HepG2 (cell line): ENCODE data around the gene RPL19. TPM values are rescaled to one million over a fixed set of nuclear protein-coding genes. Genes with fewer than 3 reads are reported as not detected.
A peak's percentile ranks its signal among the peaks of the same experiment; 100 is the strongest.

Experiments
- ATF1 ChIP-seq: IDR thresholded peaks from 2 replicates; pipeline ENCODE4 v1.6.1; 2016; ENCODE audit warnings: mild to moderate bottlenecking, control low read depth
- CBFB ChIP-seq: sonication (generic); formaldehyde crosslinking; IDR thresholded peaks from 2 replicates; pipeline ENCODE4 v1.4.0; 2020; ENCODE audit warnings: missing genetic modification reagents
- ISL2 ChIP-seq: sonication (generic); formaldehyde crosslinking; IDR thresholded peaks from 2 replicates; pipeline ENCODE4 v1.5.0; 2020; ENCODE audit warnings: missing genetic modification reagents
- KDM6A ChIP-seq: IDR thresholded peaks from 2 replicates; pipeline ENCODE4 v1.6.1; 2016; ENCODE audit warnings: low read depth
- PHF8 ChIP-seq: sonication (generic); formaldehyde crosslinking; IDR thresholded peaks from 2 replicates; pipeline ENCODE4 v1.5.0; 2020; ENCODE audit warnings: missing genetic modification reagents
- POGZ ChIP-seq: sonication (generic); formaldehyde crosslinking; IDR thresholded peaks from 2 replicates; pipeline ENCODE4 v1.4.0; 2020; ENCODE audit warnings: mild to moderate bottlenecking, missing genetic modification reagents
- SMARCC2 ChIP-seq: fragments of 450-650 bp; IDR thresholded peaks from 2 replicates; pipeline ENCODE4 v1.6.1; 2017; ENCODE audit warnings: antibody characterized with exemption, mild to moderate bottlenecking
- ZNF101 ChIP-seq: sonication (generic); formaldehyde crosslinking; IDR thresholded peaks from 2 replicates; pipeline ENCODE4 v1.4.0; 2020; ENCODE audit warnings: mild to moderate bottlenecking, low read depth, missing genetic modification reagents, borderline replicate concordance
- ZNF234 ChIP-seq: sonication (generic); formaldehyde crosslinking; conservative IDR thresholded peaks from 2 replicates; pipeline ENCODE4 v1.5.1; 2020; ENCODE audit warnings: mild to moderate bottlenecking, missing genetic modification reagents
- ZNF24 ChIP-seq: fragments of 450-650 bp; IDR thresholded peaks from 2 replicates; pipeline ENCODE4 v1.6.1; 2017; ENCODE audit warnings: antibody characterized with exemption, mild to moderate bottlenecking
- ZNF496 ChIP-seq: sonication (generic); formaldehyde crosslinking; IDR thresholded peaks from 2 replicates; pipeline ENCODE4 v1.8.1; 2023; ENCODE audit warnings: mild to moderate bottlenecking, moderate library complexity, missing genetic modification reagents; ENCODE audit not compliant: insufficient replicate concordance
- ZNF543 ChIP-seq: sonication (generic); formaldehyde crosslinking; IDR thresholded peaks from 2 replicates; pipeline ENCODE4 v1.4.0; 2020; ENCODE audit warnings: mild to moderate bottlenecking, missing genetic modification reagents
- ZNF547 ChIP-seq: sonication (generic); formaldehyde crosslinking; IDR thresholded peaks from 2 replicates; pipeline ENCODE4 v1.5.1; 2020; ENCODE audit warnings: mild to moderate bottlenecking, missing genetic modification reagents
- polyA plus RNA-seq, 8 experiments: library from polyadenylated mRNA; depleted of rRNA in 3 of 8; stranded (reverse) in 7 of 8; unstranded in 1 of 8; fragments of >200 nt; fragmentation: Illumina TruSeq in 4 of 8; extraction: Trizol in 4 of 8; gene quantifications; 2 replicates each; pipeline versions ENCODE4 v1.2.1 to v1.2.3, GENCODE V29; 2011 to 2016; ENCODE audit warnings: low read depth in 4 of 8, missing spikeins in 1 of 8, mixed read lengths in 1 of 8; ENCODE audit not compliant: insufficient read depth in 1 of 8
- total RNA-seq, 5 experiments: library from RNA; depleted of rRNA; stranded (reverse); fragments of >200 nt; fragmentation: Illumina TruSeq; extraction: Trizol; gene quantifications; 2 replicates each; pipeline ENCODE4 v1.2.3, GENCODE V29; 2016; ENCODE audit warnings: low read depth in 1 of 5
- TF ChIP-seq, protein P1 (sequence below): fragments of 450-650 bp; IDR thresholded peaks from 2 replicates; pipeline ENCODE4 v1.6.1; 2017; ENCODE audit warnings: mild to moderate bottlenecking
- TF ChIP-seq, protein P2 (sequence below): sonication (generic); formaldehyde crosslinking; IDR thresholded peaks from 2 replicates; pipeline ENCODE4 v1.8.0; 2022; ENCODE audit warnings: mild to moderate bottlenecking, missing genetic modification reagents
- TF ChIP-seq, protein P3 (sequence below): IDR thresholded peaks from 2 replicates; pipeline ENCODE4 v1.6.1; 2012; ENCODE audit warnings: low read depth, low read length, improper control_type of control experiment
- TF ChIP-seq, protein P4 (sequence below): sonication (generic); formaldehyde crosslinking; IDR thresholded peaks from 2 replicates; pipeline ENCODE4 v1.5.0; 2020; ENCODE audit warnings: mild to moderate bottlenecking, missing genetic modification reagents, borderline replicate concordance

The RPL19 gene
- total and polyA plus RNA-seq, 2 of the 13 experiments (the other 11 are each of a cell fraction or from before 2014, with no cell fraction given), result 2,522 to 2,768 TPM

DNA sequence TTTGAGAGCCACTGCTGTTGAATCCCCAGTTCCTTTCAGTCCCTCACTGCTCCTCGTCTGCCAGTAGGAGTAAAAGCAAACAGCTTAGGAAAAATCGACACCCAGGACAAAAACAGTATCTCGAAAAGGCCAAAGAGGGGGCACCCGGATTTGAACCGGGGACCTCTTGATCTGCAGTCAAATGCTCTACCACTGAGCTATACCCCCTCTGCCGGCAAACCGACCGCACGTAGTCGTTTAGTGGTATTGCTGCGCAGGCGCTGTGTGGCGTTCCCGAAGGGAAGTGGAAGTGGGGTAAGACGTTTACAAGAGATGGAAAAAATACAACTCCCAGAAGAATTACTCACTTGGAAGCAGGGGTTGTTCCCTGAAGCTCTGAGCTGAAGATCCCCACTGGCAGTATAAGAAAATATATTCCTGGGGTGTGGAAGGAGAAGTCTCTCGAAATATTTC lies 46.5 kb upstream of the RPL19 start (continued):
- TF ChIP-seq, protein P1, sequence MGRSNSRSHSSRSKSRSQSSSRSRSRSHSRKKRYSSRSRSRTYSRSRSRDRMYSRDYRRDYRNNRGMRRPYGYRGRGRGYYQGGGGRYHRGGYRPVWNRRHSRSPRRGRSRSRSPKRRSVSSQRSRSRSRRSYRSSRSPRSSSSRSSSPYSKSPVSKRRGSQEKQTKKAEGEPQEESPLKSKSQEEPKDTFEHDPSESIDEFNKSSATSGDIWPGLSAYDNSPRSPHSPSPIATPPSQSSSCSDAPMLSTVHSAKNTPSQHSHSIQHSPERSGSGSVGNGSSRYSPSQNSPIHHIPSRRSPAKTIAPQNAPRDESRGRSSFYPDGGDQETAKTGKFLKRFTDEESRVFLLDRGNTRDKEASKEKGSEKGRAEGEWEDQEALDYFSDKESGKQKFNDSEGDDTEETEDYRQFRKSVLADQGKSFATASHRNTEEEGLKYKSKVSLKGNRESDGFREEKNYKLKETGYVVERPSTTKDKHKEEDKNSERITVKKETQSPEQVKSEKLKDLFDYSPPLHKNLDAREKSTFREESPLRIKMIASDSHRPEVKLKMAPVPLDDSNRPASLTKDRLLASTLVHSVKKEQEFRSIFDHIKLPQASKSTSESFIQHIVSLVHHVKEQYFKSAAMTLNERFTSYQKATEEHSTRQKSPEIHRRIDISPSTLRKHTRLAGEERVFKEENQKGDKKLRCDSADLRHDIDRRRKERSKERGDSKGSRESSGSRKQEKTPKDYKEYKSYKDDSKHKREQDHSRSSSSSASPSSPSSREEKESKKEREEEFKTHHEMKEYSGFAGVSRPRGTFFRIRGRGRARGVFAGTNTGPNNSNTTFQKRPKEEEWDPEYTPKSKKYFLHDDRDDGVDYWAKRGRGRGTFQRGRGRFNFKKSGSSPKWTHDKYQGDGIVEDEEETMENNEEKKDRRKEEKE, result no peak
- TF ChIP-seq, protein P2, sequence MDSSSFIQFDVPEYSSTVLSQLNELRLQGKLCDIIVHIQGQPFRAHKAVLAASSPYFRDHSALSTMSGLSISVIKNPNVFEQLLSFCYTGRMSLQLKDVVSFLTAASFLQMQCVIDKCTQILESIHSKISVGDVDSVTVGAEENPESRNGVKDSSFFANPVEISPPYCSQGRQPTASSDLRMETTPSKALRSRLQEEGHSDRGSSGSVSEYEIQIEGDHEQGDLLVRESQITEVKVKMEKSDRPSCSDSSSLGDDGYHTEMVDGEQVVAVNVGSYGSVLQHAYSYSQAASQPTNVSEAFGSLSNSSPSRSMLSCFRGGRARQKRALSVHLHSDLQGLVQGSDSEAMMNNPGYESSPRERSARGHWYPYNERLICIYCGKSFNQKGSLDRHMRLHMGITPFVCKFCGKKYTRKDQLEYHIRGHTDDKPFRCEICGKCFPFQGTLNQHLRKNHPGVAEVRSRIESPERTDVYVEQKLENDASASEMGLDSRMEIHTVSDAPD (CRISPR knock-in tag), result no peak
- TF ChIP-seq PHF8 (CRISPR knock-in tag) (no peak; the same call in 1 of the 2 replicates), ATF1 (CRISPR knock-in tag) (no peak), ZNF24 (peak; percentile 99), CBFB (CRISPR knock-in tag) (no peak), POGZ (CRISPR knock-in tag) (no peak), ZNF543 (CRISPR knock-in tag) (peak; percentile 70; the same call in 1 of the 2 replicates), ZNF547 (no peak; the same call in 1 of the 2 replicates), KDM6A (no peak), ZNF496 (no peak), ISL2 (peak; percentile 49; the same call in 1 of the 2 replicates), ZNF234 (no peak), ZNF101 (CRISPR knock-in tag) (no peak), SMARCC2 (no peak)
- TF ChIP-seq, protein P3, sequence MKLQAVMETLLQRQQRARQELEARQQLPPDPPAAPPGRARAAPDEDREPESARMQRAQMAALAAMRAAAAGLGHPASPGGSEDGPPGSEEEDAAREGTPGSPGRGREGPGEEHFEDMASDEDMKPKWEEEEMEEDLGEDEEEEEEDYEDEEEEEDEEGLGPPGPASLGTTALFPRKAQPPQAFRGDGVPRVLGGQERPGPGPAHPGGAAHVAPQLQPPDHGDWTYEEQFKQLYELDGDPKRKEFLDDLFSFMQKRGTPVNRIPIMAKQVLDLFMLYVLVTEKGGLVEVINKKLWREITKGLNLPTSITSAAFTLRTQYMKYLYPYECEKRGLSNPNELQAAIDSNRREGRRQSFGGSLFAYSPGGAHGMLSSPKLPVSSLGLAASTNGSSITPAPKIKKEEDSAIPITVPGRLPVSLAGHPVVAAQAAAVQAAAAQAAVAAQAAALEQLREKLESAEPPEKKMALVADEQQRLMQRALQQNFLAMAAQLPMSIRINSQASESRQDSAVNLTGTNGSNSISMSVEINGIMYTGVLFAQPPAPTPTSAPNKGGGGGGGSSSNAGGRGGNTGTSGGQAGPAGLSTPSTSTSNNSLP, result peak; percentile 62
- TF ChIP-seq, protein P4, sequence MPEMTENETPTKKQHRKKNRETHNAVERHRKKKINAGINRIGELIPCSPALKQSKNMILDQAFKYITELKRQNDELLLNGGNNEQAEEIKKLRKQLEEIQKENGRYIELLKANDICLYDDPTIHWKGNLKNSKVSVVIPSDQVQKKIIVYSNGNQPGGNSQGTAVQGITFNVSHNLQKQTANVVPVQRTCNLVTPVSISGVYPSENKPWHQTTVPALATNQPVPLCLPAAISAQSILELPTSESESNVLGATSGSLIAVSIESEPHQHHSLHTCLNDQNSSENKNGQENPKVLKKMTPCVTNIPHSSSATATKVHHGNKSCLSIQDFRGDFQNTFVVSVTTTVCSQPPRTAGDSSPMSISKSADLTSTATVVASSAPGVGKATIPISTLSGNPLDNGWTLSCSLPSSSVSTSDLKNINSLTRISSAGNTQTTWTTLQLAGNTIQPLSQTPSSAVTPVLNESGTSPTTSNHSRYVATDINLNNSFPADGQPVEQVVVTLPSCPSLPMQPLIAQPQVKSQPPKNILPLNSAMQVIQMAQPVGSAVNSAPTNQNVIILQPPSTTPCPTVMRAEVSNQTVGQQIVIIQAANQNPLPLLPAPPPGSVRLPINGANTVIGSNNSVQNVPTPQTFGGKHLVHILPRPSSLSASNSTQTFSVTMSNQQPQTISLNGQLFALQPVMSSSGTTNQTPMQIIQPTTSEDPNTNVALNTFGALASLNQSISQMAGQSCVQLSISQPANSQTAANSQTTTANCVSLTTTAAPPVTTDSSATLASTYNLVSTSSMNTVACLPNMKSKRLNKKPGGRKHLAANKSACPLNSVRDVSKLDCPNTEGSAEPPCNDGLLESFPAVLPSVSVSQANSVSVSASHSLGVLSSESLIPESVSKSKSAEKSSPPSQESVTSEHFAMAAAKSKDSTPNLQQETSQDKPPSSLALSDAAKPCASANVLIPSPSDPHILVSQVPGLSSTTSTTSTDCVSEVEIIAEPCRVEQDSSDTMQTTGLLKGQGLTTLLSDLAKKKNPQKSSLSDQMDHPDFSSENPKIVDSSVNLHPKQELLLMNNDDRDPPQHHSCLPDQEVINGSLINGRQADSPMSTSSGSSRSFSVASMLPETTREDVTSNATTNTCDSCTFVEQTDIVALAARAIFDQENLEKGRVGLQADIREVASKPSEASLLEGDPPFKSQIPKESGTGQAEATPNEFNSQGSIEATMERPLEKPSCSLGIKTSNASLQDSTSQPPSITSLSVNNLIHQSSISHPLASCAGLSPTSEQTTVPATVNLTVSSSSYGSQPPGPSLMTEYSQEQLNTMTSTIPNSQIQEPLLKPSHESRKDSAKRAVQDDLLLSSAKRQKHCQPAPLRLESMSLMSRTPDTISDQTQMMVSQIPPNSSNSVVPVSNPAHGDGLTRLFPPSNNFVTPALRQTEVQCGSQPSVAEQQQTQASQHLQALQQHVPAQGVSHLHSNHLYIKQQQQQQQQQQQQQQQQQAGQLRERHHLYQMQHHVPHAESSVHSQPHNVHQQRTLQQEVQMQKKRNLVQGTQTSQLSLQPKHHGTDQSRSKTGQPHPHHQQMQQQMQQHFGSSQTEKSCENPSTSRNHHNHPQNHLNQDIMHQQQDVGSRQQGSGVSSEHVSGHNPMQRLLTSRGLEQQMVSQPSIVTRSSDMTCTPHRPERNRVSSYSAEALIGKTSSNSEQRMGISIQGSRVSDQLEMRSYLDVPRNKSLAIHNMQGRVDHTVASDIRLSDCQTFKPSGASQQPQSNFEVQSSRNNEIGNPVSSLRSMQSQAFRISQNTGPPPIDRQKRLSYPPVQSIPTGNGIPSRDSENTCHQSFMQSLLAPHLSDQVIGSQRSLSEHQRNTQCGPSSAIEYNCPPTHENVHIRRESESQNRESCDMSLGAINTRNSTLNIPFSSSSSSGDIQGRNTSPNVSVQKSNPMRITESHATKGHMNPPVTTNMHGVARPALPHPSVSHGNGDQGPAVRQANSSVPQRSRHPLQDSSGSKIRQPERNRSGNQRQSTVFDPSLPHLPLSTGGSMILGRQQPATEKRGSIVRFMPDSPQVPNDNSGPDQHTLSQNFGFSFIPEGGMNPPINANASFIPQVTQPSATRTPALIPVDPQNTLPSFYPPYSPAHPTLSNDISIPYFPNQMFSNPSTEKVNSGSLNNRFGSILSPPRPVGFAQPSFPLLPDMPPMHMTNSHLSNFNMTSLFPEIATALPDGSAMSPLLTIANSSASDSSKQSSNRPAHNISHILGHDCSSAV, result no peak
